HG03095 (cell line): ENCODE results near the gene MAPKAP1.
"Not testable (repeated sequence)": the region's sequence is repeated elsewhere in the genome, so short reads cannot be mapped to it uniquely, and the experiment has no call there.

Experiments used
- ATAC-seq: cut with Tn5 transposase; IDR thresholded peaks from one replicate; pipeline ENCODE4 v1.9.1; 2021; ENCODE audit warnings: moderate library complexity; ENCODE audit not compliant: unreplicated experiment

MAPKAP1 gene

DNA sequence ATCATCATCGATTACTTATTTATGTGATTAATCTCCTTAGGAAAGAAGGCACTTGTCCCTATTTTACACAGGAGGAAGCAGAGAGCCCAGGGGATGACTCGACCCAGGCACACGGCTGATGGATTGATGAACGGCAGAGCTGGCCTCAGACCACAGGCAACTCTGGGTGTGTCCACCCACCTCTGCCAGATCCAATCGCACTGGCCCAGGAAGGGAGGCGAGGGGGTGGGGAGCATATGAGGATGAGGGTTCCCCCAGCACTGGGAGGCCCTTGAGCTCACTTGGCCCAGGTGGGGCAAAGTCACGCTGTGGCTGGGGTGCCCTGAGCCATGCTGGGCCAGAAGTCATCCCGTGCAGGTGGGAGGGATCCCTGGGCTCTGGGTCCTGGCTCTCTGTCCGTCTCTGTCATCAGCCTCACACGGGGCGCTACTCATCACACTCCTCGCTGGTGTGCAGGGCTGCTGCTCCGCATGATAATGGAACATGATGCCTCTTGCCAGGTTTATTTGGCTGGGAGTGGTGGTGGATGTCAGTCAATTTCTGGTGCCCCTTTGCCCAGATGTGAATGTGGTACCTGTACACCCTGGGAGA, 285.3 kb downstream of the MAPKAP1 start:
- no peak for ATAC-seq

GRCh38 chr9:125421166-125421565, 285.8 kb downstream of the MAPKAP1 start:
- ATAC-seq, result no peak

DNA sequence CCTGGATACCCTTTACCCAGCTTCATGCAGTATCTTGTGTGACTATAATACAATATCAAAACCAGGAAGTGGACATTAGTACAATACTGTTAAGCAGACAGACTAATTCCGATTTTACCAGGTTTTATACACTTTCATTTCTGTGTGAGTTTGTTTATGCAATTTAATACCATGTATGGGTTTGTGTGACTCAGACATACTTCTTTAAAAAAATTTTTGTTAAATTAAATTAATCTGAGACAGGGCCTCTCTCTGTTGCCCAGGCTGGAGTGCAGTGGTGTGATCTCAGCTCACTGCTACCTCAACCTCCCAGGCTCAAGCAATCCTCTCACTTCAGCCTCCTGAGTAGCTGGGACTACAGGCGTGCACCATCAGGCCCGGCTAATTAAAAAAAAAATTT, 288.6 kb downstream of the MAPKAP1 start:
- ATAC-seq, result no peak

DNA sequence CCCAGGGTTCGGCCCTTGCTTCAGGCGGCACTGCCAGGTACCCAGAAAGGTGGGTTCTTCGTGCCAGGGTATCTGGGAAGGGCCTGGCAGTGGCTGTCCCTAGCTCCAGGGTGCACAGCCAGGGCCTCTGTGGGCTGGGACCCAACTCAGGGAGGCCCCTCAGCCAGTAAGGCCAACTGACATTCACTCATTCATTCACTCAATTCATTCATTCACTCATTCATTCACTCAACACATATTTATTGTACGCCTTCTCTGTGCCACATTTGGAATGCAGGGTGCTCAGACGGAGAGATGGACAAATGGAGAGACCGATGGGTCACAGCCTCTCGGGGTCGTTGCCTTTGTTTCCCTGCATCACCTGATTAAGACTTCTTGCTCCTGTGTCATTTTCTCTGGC, 290.5 kb downstream of the MAPKAP1 start:
- no peak for ATAC-seq

DNA sequence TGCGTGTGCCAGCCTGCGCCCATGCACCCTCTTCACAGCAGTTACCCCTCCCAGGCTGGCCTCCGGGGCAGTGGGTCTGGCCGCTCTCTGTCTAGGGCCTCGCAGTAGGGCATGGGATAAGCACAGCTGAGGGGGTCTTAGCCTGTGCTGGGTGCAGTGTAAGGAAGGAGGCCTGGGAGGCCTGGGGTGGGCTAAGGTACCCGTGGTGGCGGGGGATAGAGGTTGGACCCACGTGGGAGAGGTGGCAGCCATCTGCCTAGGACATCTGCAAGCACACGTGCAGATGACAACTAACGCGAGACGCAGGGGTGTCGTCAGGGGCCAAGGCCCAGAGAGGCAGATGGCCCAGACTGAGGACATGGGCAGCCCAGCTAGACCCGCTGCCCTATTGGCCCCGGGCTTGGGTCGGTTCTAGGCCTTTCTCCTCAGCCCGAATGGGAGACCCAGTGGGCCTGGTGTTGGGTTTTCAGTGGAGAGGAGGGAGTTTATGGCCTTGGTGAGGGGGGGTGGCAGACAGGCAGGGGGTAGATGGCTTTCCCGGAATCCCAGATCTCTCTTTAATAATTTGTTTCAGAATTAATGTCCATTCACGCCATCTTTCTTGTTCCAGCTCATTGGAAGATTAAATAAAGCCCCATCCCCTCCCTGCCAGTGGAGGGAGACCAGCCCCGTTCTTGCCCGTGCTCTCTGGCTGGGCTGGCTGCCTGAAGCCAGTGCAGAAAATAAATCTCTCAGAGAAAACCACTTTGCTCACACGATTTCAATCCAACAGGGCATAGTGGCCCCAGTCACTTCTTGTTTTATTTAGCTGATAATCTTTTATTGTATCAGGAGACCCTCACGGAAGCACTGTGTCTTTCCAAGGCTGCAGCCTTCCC, 291.2 kb downstream of the MAPKAP1 start:
- no peak for ATAC-seq

DNA sequence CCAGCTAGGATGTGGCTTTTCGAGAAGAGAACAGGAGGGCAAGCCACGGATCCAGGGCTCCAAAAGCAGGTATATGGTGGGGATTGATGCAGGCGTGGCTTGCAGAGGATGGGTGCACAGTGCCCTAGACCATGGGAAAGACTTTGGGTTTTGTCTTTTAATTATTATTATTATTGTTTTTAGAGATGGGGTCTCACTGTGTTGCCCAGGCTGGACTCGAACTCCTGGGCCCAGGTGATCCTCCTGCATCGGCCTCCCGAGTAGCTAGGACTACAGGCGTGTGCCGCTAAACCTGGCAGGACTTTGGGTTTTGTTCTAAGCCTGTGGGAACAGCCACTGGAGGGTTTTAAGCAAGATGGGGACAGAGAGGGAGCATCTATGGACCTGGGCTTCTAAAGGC, 293.4 kb downstream of the MAPKAP1 start:
- no peak for ATAC-seq

DNA sequence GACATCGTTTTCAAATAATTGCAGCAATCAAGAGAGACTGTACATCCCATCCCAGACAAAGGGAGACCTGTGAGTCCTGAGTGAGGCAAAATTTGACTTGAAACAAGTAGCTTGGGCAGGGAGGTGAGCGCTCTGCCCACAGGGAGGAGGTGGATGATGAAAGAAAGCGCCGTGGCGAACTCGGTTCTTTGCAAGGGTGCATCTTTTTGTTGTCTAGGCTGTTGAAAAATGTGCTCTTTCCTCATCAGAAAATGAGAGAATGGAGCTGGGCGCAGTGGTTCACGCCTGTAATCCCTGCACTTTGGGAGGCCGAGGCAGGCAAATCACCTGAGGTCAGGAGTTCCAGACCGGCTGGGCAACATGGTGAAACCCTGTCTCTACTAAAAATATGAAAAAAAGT, 294.8 kb downstream of the MAPKAP1 start:
- ATAC-seq, result no peak

- no peak for ATAC-seq
These were observed 295.7 kb downstream of the MAPKAP1 start for GRCh38 chr9:125411171-125411756.

GRCh38 chr9:125410522-125410894, 296.5 kb downstream of the MAPKAP1 start:
- ATAC-seq, result no peak

DNA sequence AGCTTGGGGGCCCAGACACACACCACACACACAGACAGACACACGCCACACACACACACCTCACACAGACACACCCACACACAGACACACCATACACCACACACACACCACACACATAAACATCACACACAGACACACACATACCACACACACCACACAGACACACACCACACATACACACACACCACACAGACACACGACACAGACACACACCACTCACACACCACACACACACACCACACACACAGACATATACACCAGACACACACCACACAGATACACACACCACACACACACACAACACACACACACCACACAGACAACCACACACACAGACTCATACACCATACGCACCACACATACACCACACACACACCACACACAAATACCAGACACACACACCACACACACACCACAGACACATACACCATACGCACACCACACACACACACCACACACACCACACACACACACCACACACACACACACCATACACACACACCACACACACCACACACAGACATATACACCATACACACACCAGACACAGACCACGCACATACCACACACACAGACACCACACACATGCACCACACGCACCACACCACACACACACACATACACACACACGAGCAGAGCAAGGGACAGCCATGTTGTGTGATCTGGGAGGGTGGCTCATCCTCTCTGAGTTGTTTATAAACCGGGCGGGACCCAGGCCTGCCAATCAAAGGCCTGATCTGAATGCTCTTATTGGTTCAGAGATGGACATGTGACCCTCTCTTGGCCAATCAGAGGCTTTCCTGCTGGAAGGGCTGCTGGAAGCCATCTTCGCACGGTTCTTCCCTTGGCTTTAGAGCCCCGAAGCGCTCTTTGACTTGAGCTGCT, 297.1 kb downstream of the MAPKAP1 start:
- no peak for ATAC-seq

- ATAC-seq, result no peak
These were observed 297.8 kb downstream of the MAPKAP1 start for GRCh38 chr9:125409217-125409636.

GRCh38 chr9:125407974-125408900, 298.8 kb downstream of the MAPKAP1 start:
- no peak for ATAC-seq

DNA sequence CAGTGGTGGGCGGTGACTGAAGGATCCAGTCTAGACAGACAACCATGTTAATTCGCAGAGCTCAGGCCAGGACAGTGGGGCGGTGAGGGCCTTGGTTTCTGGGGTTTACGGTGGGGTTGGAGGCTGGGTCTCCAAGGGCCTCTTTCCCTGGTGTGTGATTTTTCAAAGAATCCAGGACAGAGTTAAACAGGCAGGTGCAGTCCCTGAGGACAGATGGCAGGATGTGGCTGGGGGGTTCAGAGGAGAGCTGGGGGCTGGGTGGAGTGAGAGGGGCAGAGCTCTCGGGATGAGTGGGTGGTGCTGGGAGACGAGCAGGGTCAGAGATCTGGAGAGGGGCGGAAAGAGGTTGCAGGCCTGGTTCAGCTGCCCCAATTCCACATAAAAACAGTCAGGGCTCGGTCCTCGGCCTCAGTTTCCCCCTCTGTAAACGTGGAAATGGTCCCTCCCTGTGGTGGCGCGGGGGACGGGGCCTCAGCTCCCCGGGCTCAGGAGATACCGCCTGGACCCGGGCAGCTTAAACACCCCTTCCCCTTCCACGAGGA, 299.5 kb downstream of the MAPKAP1 start:
- ATAC-seq, result no peak

DNA sequence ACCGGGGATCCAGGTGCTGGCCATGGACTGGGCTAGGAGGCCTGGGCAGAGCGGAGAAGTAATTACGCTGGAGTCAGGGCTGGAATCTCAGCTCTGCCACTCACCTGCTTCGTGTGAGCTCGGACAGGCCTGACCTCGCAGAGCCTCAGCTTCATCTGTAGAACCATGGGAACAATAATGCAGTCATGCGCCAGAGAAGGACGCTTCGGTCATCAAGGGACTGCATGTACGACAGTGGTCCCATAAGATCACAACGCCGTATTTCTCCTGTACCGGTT, 300.3 kb downstream of the MAPKAP1 start:
- no peak for ATAC-seq

DNA sequence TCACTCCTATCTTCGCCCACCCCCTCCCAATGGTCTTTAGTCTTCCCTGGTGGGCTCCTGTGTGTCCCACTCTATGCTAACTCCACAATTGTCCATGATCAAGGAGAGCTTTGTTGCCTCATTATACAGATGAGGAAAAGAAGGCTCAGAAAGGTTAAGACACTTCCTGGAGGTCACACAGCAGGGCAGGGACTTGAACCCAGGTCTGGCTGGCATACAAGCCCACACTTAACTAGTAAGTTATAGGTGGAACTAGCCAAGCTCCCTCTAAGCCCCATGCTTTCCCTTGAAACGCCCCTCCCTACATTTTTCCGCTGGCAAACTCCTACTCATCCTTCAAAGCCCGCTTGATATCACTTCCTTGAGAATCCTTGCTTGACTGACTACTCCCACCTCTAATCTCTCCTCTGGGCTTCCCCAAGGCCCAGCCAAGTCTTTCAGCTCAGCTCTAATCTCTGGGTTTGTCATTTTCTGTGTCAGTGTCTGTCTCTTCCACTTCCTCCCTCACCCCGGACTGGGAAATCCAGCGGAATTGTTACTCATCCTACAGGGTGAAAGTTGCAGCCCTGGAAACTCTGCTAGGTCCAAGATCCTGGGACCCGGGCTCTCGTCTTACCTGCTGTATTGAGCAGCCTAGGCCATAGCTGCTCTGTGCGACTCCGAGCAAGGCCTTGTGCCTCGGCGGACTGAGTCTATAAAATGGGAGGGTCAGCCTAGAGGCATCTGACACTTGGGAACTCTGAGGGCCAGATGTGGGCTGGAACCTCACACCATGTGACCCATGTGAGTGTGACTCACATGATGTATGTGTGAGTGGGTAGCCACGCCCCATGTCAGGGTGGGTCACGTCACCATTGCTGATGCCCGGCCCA, 300.8 kb downstream of the MAPKAP1 start:
- ATAC-seq, result no peak

GRCh38 chr9:125404733-125405132, 302.3 kb downstream of the MAPKAP1 start:
- ATAC-seq, result no peak

GRCh38 chr9:125400725-125401716, 306.0 kb downstream of the MAPKAP1 start:
- no peak for ATAC-seq

DNA sequence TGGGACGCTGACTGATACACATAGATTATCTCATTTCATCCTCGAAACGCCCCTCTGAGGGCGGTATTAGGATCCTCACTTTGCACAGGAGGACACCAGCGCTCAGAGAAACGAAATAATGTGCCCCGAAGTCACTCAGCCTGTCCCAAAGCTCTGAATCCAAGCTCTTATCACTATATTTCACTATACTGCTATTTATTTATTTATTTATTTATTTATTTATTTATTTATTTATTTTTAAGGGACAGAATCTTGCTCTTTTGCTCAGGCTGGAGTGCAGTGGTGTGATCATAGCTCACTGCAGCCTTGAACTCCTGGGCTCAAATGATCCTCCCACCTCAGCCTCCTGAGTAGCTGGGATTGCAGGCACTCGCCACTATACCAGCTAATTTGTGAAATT, 306.8 kb downstream of the MAPKAP1 start:
- ATAC-seq, result not testable (repeated sequence)
